ENCODE data around the gene CCDC197. TPM values are rescaled to one million over a fixed set of nuclear protein-coding genes. Genes with fewer than 3 reads are reported as not detected.

Gene CCDC197
- total and polyA plus RNA-seq, 9 of the 15 experiments (the other 6 are each of a cell fraction or from before 2014, with no cell fraction given): not detected

- Histone ChIP-seq H2AFZ (ENCODE audit: low read depth, low read length) (no peak overlapping the region), H4K20me1 (replicated peaks; ENCODE audit: control insufficient read depth, insufficient read depth, low read length) (no peaks in the 10 kb centered on the region; the same call in 1 of the 2 replicates), H3K4me3 (no peak overlapping the region), H3K36me3 (ENCODE audit: control insufficient read depth, insufficient read depth, low read length) (no peaks in the 10 kb centered on the region), H3K4me1 (replicated peaks in 1 of 2; ENCODE audit: control insufficient read depth in 2 of 2, insufficient read depth in 2 of 2, low read length in 2 of 2) (no peaks in the 10 kb centered on the region), H3K9me3 (replicated peaks; ENCODE audit: control insufficient read depth, insufficient read depth, low read depth, low read length) (no peaks in the 10 kb centered on the region), H3K27me3 (ENCODE audit: control insufficient read depth in 2 of 2, insufficient read depth in 2 of 2, low read length in 2 of 2) (peaks cover 2 to 19% of the 10 kb centered on the region in 2 experiments; a peak in 2 of 5 replicates), H3K27ac (ENCODE audit: extremely low read depth, low read depth, low read length) (no peak overlapping the region), H3K9me1 (ENCODE audit: control insufficient read depth, insufficient read depth, low read length) (no peaks in the 10 kb centered on the region), H3K9ac (ENCODE audit: insufficient read depth in 1 of 2, low read depth in 2 of 2, low read length in 2 of 2) (no peak overlapping the region), H3K4me2 (ENCODE audit: insufficient read depth, low read length) (no peak overlapping the region), H3K79me2 (ENCODE audit: control insufficient read depth, insufficient read depth, low read length) (no peaks in the 10 kb centered on the region)
- ATAC-seq (peak; percentile 47; the same call in 1 of the 3 replicates), FAIRE-seq (no peak), DNase-seq (ENCODE audit: extremely low read depth in 1 of 4, low spot score in 3 of 4) (peak in 1 of 4 experiments; percentile 20)
- peak in 1 of 3 experiments; percentile 14; a peak in 1 of 6 replicates for TF ChIP-seq CTCF (IDR thresholded peaks at IDR 0.05 in 2 of 3, conservative IDR thresholded peaks at IDR 0.05 in 1 of 3; ENCODE audit: insufficient read depth in 2 of 3, low read depth in 1 of 3, low read length in 3 of 3)
- TF ChIP-seq HINFP (tag; conservative IDR thresholded peaks at IDR 0.05; ENCODE audit: low read depth): no peak
- in situ Hi-C loops (cut with MboI) (no loop called here), intact Hi-C loops (cut with micrococcal nuclease) (no loop called here)
- ChIA-PET POLR2A (no interaction called here), CTCF (ENCODE audit: low intra/inter-chr PET ratio) (interaction anchor here (0.6 to 1.2 kb wide), 2 partner anchors 49 to 189 kb away, joined by 3 read pairs; no protein-coding TSS in a partner anchor)
- 3% methylated on average over 12 of the region's 14 CpGs for WGBS (ENCODE audit: insufficient coverage, low coverage, missing lambda C conversion rate)
- BruUV-seq (replicated peaks): no TSS peak
Measured at GRCh38 chr14:93953263-93953662, 43.8 kb upstream of the CCDC197 start.
